OCI-LY1 (cell line): ENCODE measurements around the gene SF3A1.

Source experiments
- H2AFZ ChIP-seq: fragments of 200-600 bp; sonication (generic), shearing (Covaris generic); 2 replicates; pipeline ENCODE4 v1.6.0; 2014; ENCODE audit warnings: antibody characterized with exemption, mild to moderate bottlenecking, low read length
- H3F3A ChIP-seq: fragments of 200-600 bp; sonication (generic), shearing (Covaris generic); 2 replicates; pipeline ENCODE4 v1.6.0; 2014; ENCODE audit warnings: mild to moderate bottlenecking, antibody characterized with exemption, low read length, moderate library complexity; ENCODE audit not compliant: insufficient read depth
- H3K27ac ChIP-seq: fragments of 200-600 bp; sonication (generic); 2 replicates; pipeline ENCODE4 v1.5.1; 2014; ENCODE audit warnings: low read length, mixed run types, mild to moderate bottlenecking, low read depth; ENCODE audit not compliant: poor library complexity, severe bottlenecking
- H3K27me3 ChIP-seq: fragments of 200-600 bp; sonication (generic); 2 replicates; pipeline ENCODE4 v1.6.0; 2014; ENCODE audit warnings: antibody characterized with exemption, mild to moderate bottlenecking, low read length, moderate library complexity; ENCODE audit not compliant: insufficient read depth
- H3K36me3 ChIP-seq: fragments of 200-600 bp; sonication (generic); 2 replicates; pipeline ENCODE4 v1.6.1; 2014; ENCODE audit warnings: mild to moderate bottlenecking, antibody characterized with exemption, low read length, moderate library complexity, mixed read lengths; ENCODE audit not compliant: insufficient read depth
- H3K4me1 ChIP-seq: fragments of 200-600 bp; sonication (generic); 2 replicates; pipeline ENCODE4 v1.5.1; 2014; ENCODE audit warnings: mild to moderate bottlenecking, low read length, moderate library complexity; ENCODE audit not compliant: insufficient read depth, severe bottlenecking
- H3K4me2 ChIP-seq: fragments of 200-600 bp; sonication (generic), shearing (Covaris generic); 2 replicates; pipeline ENCODE4 v1.6.1; 2014; ENCODE audit warnings: low read length
- H3K4me3 ChIP-seq: fragments of 200-600 bp; sonication (generic); 2 replicates; pipeline ENCODE4 v1.5.1; 2014; ENCODE audit warnings: low read length, low read depth, mild to moderate bottlenecking, mixed read lengths; ENCODE audit not compliant: poor library complexity, severe bottlenecking
- H3K79me2 ChIP-seq: fragments of 200-600 bp; shearing (Covaris generic); 2 replicates; pipeline ENCODE4 v1.6.1; 2016; ENCODE audit warnings: mixed run types, low read length, mixed read lengths; ENCODE audit not compliant: insufficient read depth
- H3K9ac ChIP-seq: fragments of 200-600 bp; sonication (generic), shearing (Covaris generic); 2 replicates; pipeline ENCODE4 v1.6.1; 2014; ENCODE audit warnings: mild to moderate bottlenecking, low read length, mixed read lengths
- H3K9me2 ChIP-seq: fragments of 200-600 bp; sonication (generic), shearing (Covaris generic); 2 replicates; pipeline ENCODE4 v1.6.1; 2014; ENCODE audit warnings: low read depth, mild to moderate bottlenecking, low read length, mixed read lengths
- H3K9me3 ChIP-seq: fragments of 200-600 bp; shearing (Covaris generic); 2 replicates; pipeline ENCODE4 v1.6.1; 2014; ENCODE audit warnings: low read length, mixed read lengths
- H4K20me1 ChIP-seq: fragments of 200-600 bp; sonication (generic), shearing (Covaris generic); 2 replicates; pipeline ENCODE4 v1.6.0; 2016; ENCODE audit warnings: mild to moderate bottlenecking, low read length; ENCODE audit not compliant: insufficient read depth
- EZH2 ChIP-seq: fragments of 200-600 bp; sonication (generic), shearing (Covaris generic); IDR thresholded peaks from 2 replicates; pipeline ENCODE4 v1.8.0; 2017; ENCODE audit warnings: borderline replicate concordance, mixed run types, mild to moderate bottlenecking, antibody characterized with exemption, low read length, moderate library complexity, mixed read lengths
- TF ChIP-seq, protein P1 (sequence below): fragments of 200-600 bp; sonication (generic), shearing (Covaris generic); IDR thresholded peaks from 2 replicates; pipeline ENCODE4 v1.5.1; 2017; ENCODE audit warnings: mild to moderate bottlenecking, antibody characterized with exemption, low read length, moderate library complexity, mixed read lengths

Gene SF3A1

DNA sequence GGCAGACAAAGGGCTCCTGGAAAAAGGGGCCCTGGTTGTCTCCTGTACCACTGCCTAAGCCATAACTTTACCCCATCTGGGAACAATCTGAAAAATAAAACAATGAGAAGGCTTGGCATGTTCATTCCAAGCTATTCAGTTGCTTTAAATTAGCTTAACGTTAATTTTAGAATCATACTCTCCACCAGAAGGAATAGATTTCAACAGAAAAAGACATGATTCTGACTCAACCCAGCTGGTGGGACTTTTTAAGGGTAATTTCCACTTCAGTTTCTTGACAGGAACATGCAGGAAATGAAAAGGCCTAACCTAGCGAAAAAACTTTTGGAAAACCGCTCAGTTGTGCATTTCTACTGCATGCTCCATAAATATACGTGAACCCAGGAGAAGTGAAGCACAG, 7.9 kb downstream of the SF3A1 start:
- H3K36me3 ChIP-seq = peaks cover 93% of the 10 kb centered on the region

DNA sequence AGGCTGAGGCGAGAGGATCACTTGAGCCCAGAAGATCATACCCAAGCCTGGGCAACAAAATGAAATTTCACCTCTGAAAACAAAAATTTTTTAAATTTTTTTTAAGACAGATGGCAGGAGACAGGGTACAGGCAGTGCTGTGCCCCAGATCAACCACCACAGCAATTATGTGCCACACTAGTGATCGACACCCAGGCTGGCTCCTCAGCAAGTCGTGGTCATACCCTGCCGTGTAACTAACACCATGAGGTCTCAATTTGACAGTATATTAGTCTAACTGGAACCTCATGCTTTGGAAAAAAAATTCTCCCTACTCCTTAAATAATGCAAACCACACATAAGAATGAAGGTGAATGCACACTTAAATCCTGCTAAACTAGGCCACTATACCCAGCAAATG, 8.3 kb downstream of the SF3A1 start:
- no peak overlapping the region for H3K4me2 ChIP-seq
- TF ChIP-seq EZH2 = no peak
- TF ChIP-seq, protein P1, sequence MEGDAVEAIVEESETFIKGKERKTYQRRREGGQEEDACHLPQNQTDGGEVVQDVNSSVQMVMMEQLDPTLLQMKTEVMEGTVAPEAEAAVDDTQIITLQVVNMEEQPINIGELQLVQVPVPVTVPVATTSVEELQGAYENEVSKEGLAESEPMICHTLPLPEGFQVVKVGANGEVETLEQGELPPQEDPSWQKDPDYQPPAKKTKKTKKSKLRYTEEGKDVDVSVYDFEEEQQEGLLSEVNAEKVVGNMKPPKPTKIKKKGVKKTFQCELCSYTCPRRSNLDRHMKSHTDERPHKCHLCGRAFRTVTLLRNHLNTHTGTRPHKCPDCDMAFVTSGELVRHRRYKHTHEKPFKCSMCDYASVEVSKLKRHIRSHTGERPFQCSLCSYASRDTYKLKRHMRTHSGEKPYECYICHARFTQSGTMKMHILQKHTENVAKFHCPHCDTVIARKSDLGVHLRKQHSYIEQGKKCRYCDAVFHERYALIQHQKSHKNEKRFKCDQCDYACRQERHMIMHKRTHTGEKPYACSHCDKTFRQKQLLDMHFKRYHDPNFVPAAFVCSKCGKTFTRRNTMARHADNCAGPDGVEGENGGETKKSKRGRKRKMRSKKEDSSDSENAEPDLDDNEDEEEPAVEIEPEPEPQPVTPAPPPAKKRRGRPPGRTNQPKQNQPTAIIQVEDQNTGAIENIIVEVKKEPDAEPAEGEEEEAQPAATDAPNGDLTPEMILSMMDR = no peak
- H3K36me3 ChIP-seq = peaks cover 95% of the 10 kb centered on the region
- no peaks in the 10 kb centered on the region for H3K9me3 ChIP-seq
- no peak overlapping the region for H3K27ac ChIP-seq
- H3K79me2 ChIP-seq = no peaks in the 10 kb centered on the region
- no peaks in the 10 kb centered on the region for H3K4me1 ChIP-seq
- no peaks in the 10 kb centered on the region for H4K20me1 ChIP-seq
- H3K9me2 ChIP-seq = no peaks in the 10 kb centered on the region
- no peaks in the 10 kb centered on the region for H3K27me3 ChIP-seq
- no peaks in the 10 kb centered on the region for H3F3A ChIP-seq
- no peak overlapping the region for H3K4me3 ChIP-seq
- no peak overlapping the region for H3K9ac ChIP-seq
- H2AFZ ChIP-seq = no peak overlapping the region

More for the DNA sequence above, 7.9 kb downstream of the SF3A1 start:
- H3F3A ChIP-seq = no peaks in the 10 kb centered on the region
- H3K9me2 ChIP-seq = no peaks in the 10 kb centered on the region
- no peak overlapping the region for H3K4me3 ChIP-seq
- no peak for TF ChIP-seq EZH2
- H3K9me3 ChIP-seq = no peaks in the 10 kb centered on the region
- H3K4me1 ChIP-seq = no peaks in the 10 kb centered on the region
- H3K4me2 ChIP-seq = no peak overlapping the region
- H4K20me1 ChIP-seq = no peaks in the 10 kb centered on the region
- no peak overlapping the region for H3K27ac ChIP-seq
- H3K27me3 ChIP-seq = no peaks in the 10 kb centered on the region
- H3K79me2 ChIP-seq = no peaks in the 10 kb centered on the region
- no peak overlapping the region for H2AFZ ChIP-seq
- H3K9ac ChIP-seq = no peak overlapping the region

DNA sequence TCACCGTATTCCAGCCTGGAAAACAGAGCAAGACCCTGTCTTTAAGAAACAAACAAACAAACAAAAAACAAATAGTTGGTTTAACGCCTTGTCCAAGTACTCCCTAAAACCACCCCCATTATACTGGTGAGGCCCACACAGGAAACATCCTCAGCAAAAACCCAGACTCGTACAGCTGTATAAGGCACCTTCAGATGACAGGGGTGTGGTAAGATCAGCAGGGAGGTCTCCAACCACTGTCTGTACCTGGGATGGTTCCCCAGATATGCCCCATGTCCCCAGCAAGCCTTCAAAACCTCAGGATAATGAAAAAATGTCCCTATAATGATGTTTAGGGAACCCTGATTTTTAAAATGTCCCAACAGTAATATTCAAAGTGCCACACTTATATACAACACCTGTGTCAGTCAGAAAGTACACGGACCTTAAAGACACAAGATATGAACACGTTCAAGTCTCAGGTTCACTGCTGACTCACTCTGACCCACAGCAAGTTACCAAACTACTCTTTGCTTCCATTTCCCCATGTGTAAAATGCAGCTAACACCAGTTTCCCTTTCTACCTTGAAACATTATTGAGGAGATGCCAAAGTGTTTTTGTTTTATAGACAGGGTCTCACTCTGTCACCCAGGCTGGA, 9.3 kb downstream of the SF3A1 start:
- Histone ChIP-seq H2AFZ (no peak overlapping the region), H3K9me2 (no peaks in the 10 kb centered on the region), H3K4me1 (no peaks in the 10 kb centered on the region), H3K9ac (no peak overlapping the region), H3K9me3 (no peaks in the 10 kb centered on the region), H3K4me2 (no peak overlapping the region), H3K36me3 (peaks cover 97% of the 10 kb centered on the region), H3F3A (no peaks in the 10 kb centered on the region), H3K4me3 (no peak overlapping the region), H4K20me1 (no peaks in the 10 kb centered on the region), H3K79me2 (no peaks in the 10 kb centered on the region), H3K27me3 (no peaks in the 10 kb centered on the region), H3K27ac (no peak overlapping the region)
- no peak for TF ChIP-seq EZH2
- TF ChIP-seq, protein P1 = no peak
